Dermis blood vessel endothelial cell (primary cell): ENCODE results near the gene AARS1. TPM values are rescaled to one million over a fixed set of nuclear protein-coding genes. Genes with fewer than 3 reads are reported as not detected.
A peak's percentile ranks its signal among the peaks of the same experiment; 100 is the strongest.
"Not testable (repeated sequence)": the region's sequence is repeated elsewhere in the genome, so short reads cannot be mapped to it uniquely, and the experiment has no call there.

Experiments
- DNase-seq: peaks from one replicate; pipeline ENCODE4 v3.0.0; 2010
- total RNA-seq: library from RNA; depleted of rRNA; stranded (reverse); fragments of >200 nt; gene quantifications from 2 replicates; pipeline ENCODE4 v1.2.3, GENCODE V29; 2014

Gene AARS1
- total RNA-seq, 1 donor from 2014 or later, result 111 TPM

GRCh38 chr16:70223971-70224513 is 65.3 kb downstream of the AARS1 start:
- not testable (repeated sequence) for DNase-seq

GRCh38 chr16:70223216-70223615 is 66.1 kb downstream of the AARS1 start:
- peak; percentile 7 for DNase-seq

DNA sequence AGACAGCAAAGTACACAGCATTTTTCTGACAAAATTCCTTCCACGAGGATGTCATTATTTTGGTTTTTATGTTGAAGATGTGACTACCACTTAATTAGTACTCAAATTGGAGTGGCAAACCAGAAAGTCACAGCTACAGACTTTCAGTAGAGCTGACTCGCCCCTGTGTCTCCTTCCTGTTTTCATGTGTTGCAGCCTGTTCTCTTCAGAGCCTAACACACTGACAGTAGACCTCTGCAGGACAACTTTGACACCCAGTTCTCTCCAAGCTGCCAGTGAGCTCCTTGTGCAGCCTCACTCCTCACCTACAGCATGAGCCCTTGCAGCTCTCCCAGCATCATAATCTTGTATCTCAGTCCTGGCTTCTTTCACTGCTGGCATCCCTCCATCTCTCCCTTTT is 66.7 kb downstream of the AARS1 start:
- not testable (repeated sequence) for DNase-seq

DNA sequence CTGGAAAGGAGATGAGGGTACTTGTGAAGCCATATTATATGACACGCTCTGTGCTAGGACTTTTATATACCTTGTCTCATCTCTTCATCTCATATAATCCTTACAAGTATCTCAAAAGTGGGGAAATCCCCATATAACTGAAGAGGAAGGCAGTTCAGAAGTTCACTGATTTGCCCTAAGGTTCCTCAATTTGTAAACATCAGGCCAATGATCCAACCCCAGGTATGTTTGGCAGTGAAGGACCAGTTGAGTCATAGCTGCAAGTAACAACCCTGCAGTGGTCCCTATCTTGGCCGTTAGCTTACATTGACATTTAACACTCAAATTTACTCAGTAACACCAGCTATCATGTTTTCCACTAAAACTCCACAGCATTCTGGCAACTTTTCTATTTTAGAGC is 70.7 kb downstream of the AARS1 start:
- not testable (repeated sequence) for DNase-seq

DNA sequence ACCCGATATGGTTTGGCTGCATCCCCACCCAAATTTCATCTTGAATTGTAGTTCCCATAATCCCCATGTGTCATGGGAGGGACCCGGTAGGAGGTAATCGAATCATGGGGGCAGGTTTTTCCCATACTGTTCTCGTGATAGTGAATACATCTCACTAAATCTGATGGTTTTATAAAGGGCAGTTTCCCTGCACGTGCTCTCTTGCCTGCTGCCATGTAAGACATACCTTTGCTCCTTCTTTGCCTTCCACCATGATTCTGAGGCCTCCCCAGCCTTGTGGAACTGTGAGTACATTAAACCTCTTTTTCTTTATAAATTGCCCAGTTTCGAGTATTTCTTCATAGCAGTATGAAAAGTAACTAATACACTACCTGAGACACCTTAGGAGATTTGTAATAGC is 82.9 kb downstream of the AARS1 start:
- DNase-seq, result not testable (repeated sequence)

GRCh38 chr16:70204668-70205405 is 84.5 kb downstream of the AARS1 start:
- not testable (repeated sequence) for DNase-seq

DNA sequence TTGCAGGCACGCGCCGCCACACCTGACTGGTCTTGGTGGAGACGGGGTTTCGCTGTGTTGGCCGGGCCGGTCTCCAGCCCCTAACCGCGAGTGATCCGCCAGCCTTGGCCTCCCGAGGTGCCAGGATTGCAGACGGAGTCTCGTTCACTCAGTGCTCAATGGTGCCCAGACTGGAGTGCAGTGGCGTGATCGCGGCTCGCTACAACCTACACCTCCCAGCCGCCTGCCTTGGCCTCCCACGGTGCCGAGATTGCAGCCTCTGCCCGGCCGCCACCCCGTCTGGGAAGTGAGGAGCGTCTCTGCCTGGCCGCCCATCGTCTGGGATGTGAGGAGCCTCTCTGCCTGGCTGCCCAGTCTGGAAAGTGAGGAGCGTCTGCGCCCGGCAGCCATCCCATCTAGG is 85.3 kb downstream of the AARS1 start:
- not testable (repeated sequence) for DNase-seq

DNA sequence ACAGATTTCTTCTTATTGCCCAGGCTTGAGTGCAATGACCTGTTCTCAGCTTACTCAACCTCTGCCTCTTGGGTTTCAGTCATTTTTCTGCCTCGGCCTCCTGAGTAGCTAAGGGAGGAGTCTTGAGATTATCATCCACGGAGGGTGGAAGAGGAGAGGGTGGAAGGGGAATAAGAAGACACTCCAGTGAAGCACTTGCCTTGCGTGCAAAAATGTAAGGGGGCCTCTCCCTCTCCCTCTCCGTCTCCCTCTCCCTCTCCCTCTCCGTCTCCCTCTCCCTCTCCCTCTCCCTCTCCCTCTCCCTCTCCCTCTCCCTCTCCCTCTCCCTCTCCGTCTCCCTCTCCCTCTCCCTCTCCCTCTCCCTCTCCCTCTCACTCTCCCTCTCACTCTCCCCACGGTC is 85.8 kb downstream of the AARS1 start:
- DNase-seq, result not testable (repeated sequence)

Other genes with a start within 250 kb of the AARS1 start
- gene PDPR, start 175.2 kb downstream of the AARS1 start, total RNA-seq, result 53.1 and 61.6 TPM in 2 replicates
- gene CLEC18C, start 115.7 kb downstream of the AARS1 start, total RNA-seq, result not detected in 2 replicates
- 36.3 and 47.6 TPM in 2 replicates for gene EXOSC6, start 37.6 kb downstream of the AARS1 start, total RNA-seq
- gene DDX19B, start 9.7 kb upstream of the AARS1 start, total RNA-seq, result 24.0 and 32.6 TPM in 2 replicates
- gene DDX19A, start 57.4 kb upstream of the AARS1 start, total RNA-seq, result 40.2 and 50.5 TPM in 2 replicates
- 52.4 and 61.2 TPM in 2 replicates for gene ST3GAL2, start 149.6 kb upstream of the AARS1 start, total RNA-seq
- gene FCSK, start 165.1 kb upstream of the AARS1 start, total RNA-seq, result 11.2 and 19.9 TPM in 2 replicates
- gene COG4, start 234.0 kb upstream of the AARS1 start, total RNA-seq, result 93.8 and 98.0 TPM in 2 replicates
- 96.3 and 148 TPM in 2 replicates for gene SF3B3, start 234.3 kb upstream of the AARS1 start, total RNA-seq